HCT116 (cell line): Measurements from ENCODE around the gene OR2J1. TPM values are rescaled to one million over a fixed set of nuclear protein-coding genes. Genes with fewer than 3 reads are reported as not detected.

ENCODE experiments used
- ATAC-seq: fragments of 200-7000 bp; cut with Tn5 transposase; 2 replicates; pipeline ENCODE4 v1.9.1; 2020; ENCODE audit warnings: mild to moderate bottlenecking, moderate library complexity
- BruUV-seq: library from RNA; stranded (reverse); fragments of 400-500 nt; replicated peaks from 2 replicates; lab custom pipeline; 2021; lab: Mats Ljungman, UMichigan
- CTCF ChIA-PET: fragments of 300-600 bp; sonication (Branson Sonifier 250); formaldehyde crosslinking; loops from one replicate; lab custom pipeline; 2021; ENCODE audit warnings: antibody characterized with exemption; lab: Charles Lee
- POLR2A ChIA-PET: fragments of 300-600, 350-600 bp; sonication (Branson Sonifier 250); formaldehyde crosslinking; loops from one replicate; lab custom pipeline; 2021; ENCODE audit warnings: antibody characterized with exemption; lab: Charles Lee
- RAD21 ChIA-PET, 2 experiments: fragments of 300-600 bp; sonication (Branson Sonifier 250); formaldehyde crosslinking; loops; one replicate each; lab custom pipeline; 2023; ENCODE audit warnings: low total read pairs in 2 of 2; ENCODE audit not compliant: uncharacterized antibody in 2 of 2, unreplicated experiment in 2 of 2, low non-redundant PET in 1 of 2; lab: Charles Lee
- DNase-seq: peaks from one replicate; pipeline ENCODE4 v3.0.0-alpha.2; 2010; ENCODE audit warnings: low read depth, low spot score
- H2AFZ ChIP-seq: fragments of 200-600 bp; shearing (Covaris generic), sonication (generic); 2 replicates; pipeline ENCODE4 v1.6.1; 2017; ENCODE audit warnings: low read depth, mixed run types, mixed read lengths, antibody characterized with exemption, low read length; ENCODE audit not compliant: poor library complexity, severe bottlenecking
- H3K27ac ChIP-seq: 2 replicates; pipeline ENCODE4 v1.5.1; 2012; ENCODE audit warnings: low read depth, low read length
- H3K27me3 ChIP-seq: fragments of 200-600 bp; sonication (generic); 2 replicates; pipeline ENCODE4 v1.6.1; 2016; ENCODE audit warnings: mixed run types, low read length, mixed read lengths; ENCODE audit not compliant: insufficient read depth
- H3K36me3 ChIP-seq, 2 experiments: fragments of 200-500 bp in 1 of 2; fragments of 200-600 bp in 1 of 2; sonication (Bioruptor generic) in 1 of 2; sonication (generic) in 1 of 2; 2 replicates each; pipeline versions ENCODE4 v1.5.1 to v1.6.1; 2014 to 2016; ENCODE audit warnings: low read length in 2 of 2, inconsistent platforms in 1 of 2, mixed read lengths in 1 of 2, mixed run types in 1 of 2; ENCODE audit not compliant: insufficient read depth in 2 of 2, control insufficient read depth in 1 of 2
- H3K4me1 ChIP-seq, 2 experiments: fragments of 200-600 bp in 1 of 2; sonication (generic) in 1 of 2; 2 replicates each; pipeline versions ENCODE4 v1.5.1 to v1.6.1; 2012 to 2017; ENCODE audit warnings: low read length in 2 of 2, inconsistent platforms in 1 of 2, mild to moderate bottlenecking in 1 of 2, mixed read lengths in 1 of 2, mixed run types in 1 of 2, moderate library complexity in 1 of 2; ENCODE audit not compliant: insufficient read depth in 2 of 2, control insufficient read depth in 1 of 2
- H3K4me2 ChIP-seq: fragments of 200-600 bp; sonication (generic); 2 replicates; pipeline ENCODE4 v1.6.1; 2017; ENCODE audit warnings: mixed run types, low read length, mixed read lengths
- H3K4me3 ChIP-seq, 2 experiments: fragments of 200-600 bp in 1 of 2; sonication (generic) in 1 of 2; replicated peaks in 1 of 2; 2 replicates each; pipeline ENCODE4 v1.5.1; 2011 to 2016; ENCODE audit warnings: low read length in 2 of 2, control low read depth in 1 of 2, low read depth in 1 of 2, mild to moderate bottlenecking in 1 of 2, mixed read lengths in 1 of 2, mixed run types in 1 of 2
- H3K79me2 ChIP-seq: fragments of 200-600 bp; sonication (generic); 2 replicates; pipeline ENCODE4 v1.6.1; 2017; ENCODE audit warnings: mild to moderate bottlenecking, mixed run types, low read length, moderate library complexity, mixed read lengths; ENCODE audit not compliant: insufficient read depth
- H3K9ac ChIP-seq: fragments of 200-600 bp; sonication (generic); 2 replicates; pipeline ENCODE4 v1.6.1; 2016; ENCODE audit warnings: low read length, mixed read lengths
- H3K9me2 ChIP-seq: fragments of 200-600 bp; sonication (generic), shearing (Covaris generic); 2 replicates; pipeline ENCODE4 v1.6.1; 2017; ENCODE audit warnings: mixed run types, mild to moderate bottlenecking, moderate library complexity; ENCODE audit not compliant: insufficient read depth
- H3K9me3 ChIP-seq, 2 experiments: fragments of 200-500 bp in 1 of 2; fragments of 200-600 bp in 1 of 2; sonication (Bioruptor generic) in 1 of 2; sonication (generic) in 1 of 2; 2 replicates each; pipeline ENCODE4 v1.6.1; 2014 to 2017; ENCODE audit warnings: low read length in 2 of 2, mixed read lengths in 2 of 2, inconsistent platforms in 1 of 2, low read depth in 1 of 2, mild to moderate bottlenecking in 1 of 2, mixed run types in 1 of 2, moderate library complexity in 1 of 2; ENCODE audit not compliant: control insufficient read depth in 1 of 2, insufficient read depth in 1 of 2
- H4K20me1 ChIP-seq: fragments of 200-600 bp; sonication (generic), shearing (Covaris generic); 2 replicates; pipeline ENCODE4 v1.6.1; 2017; ENCODE audit warnings: mixed run types, mild to moderate bottlenecking, moderate library complexity; ENCODE audit not compliant: insufficient read depth
- ATF3 ChIP-seq: IDR thresholded peaks from 2 replicates; pipeline ENCODE4 v1.6.1; 2012
- CBX3 ChIP-seq: IDR thresholded peaks from 2 replicates; pipeline ENCODE4 v1.6.1; 2012; ENCODE audit warnings: low read depth
- CEBPB ChIP-seq: IDR thresholded peaks from 2 replicates; pipeline ENCODE4 v1.6.1; 2012; ENCODE audit warnings: low read depth
- EGR1 ChIP-seq: IDR thresholded peaks from 2 replicates; pipeline ENCODE4 v1.6.1; 2012; ENCODE audit warnings: low read depth
- ELF1 ChIP-seq: IDR thresholded peaks from 2 replicates; pipeline ENCODE4 v1.6.1; 2012; ENCODE audit warnings: low read depth, borderline replicate concordance
- EZH2 ChIP-seq: fragments of 200-600 bp; sonication (generic); IDR thresholded peaks from 2 replicates; pipeline ENCODE4 v1.6.1; 2017; ENCODE audit warnings: antibody characterized with exemption, mixed run types
- FOSL1 ChIP-seq: IDR thresholded peaks from 2 replicates; pipeline ENCODE4 v1.6.1; 2012; ENCODE audit warnings: low read depth
- JUND ChIP-seq: IDR thresholded peaks from 2 replicates; pipeline ENCODE4 v1.6.1; 2012
- MAX ChIP-seq: IDR thresholded peaks from 2 replicates; pipeline ENCODE4 v1.6.1; 2012
- POLR2A ChIP-seq: IDR thresholded peaks from 2 replicates; pipeline ENCODE4 v1.7.0; 2011; ENCODE audit warnings: borderline replicate concordance; ENCODE audit not compliant: insufficient read depth, insufficient read length; ENCODE audit errors: extremely low read depth
- POLR2AphosphoS5 ChIP-seq: IDR thresholded peaks from 2 replicates; pipeline ENCODE4 v1.6.1; 2011; ENCODE audit warnings: mild to moderate bottlenecking, low read depth, low read length, moderate library complexity
- RAD21 ChIP-seq: IDR thresholded peaks from 2 replicates; pipeline ENCODE4 v1.6.1; 2012; ENCODE audit warnings: low read depth, mild to moderate bottlenecking
- REST ChIP-seq: IDR thresholded peaks from 2 replicates; pipeline ENCODE4 v1.6.1; 2012; ENCODE audit warnings: low read depth
- SP1 ChIP-seq: IDR thresholded peaks from 2 replicates; pipeline ENCODE4 v1.6.1; 2012; ENCODE audit warnings: low read depth
- TCF7L2 ChIP-seq: IDR thresholded peaks from 2 replicates; pipeline ENCODE4 v1.7.0; 2011; ENCODE audit warnings: borderline replicate concordance, inconsistent platforms; ENCODE audit not compliant: insufficient read depth, insufficient read length; ENCODE audit errors: extremely low read depth
- YY1 ChIP-seq: IDR thresholded peaks from 2 replicates; pipeline ENCODE4 v1.6.1; 2011; ENCODE audit warnings: low read length, low read depth, moderate library complexity, mild to moderate bottlenecking; ENCODE audit not compliant: insufficient replicate concordance; ENCODE audit errors: extremely low read depth
- ZFX ChIP-seq: fragments of 450-650 bp; IDR thresholded peaks from 2 replicates; pipeline ENCODE4 v1.6.1; 2017
- ZNF274 ChIP-seq: fragments of 200-500 bp; sonication (Bioruptor generic); IDR thresholded peaks from 2 replicates; pipeline ENCODE4 v1.6.1; 2014; ENCODE audit warnings: mild to moderate bottlenecking, low read depth, low read length, inconsistent platforms
- intact Hi-C: fragments of 100-400 bp; cut with micrococcal nuclease; formaldehyde crosslinking; loops from 2 replicates; pipeline ENCODE4 v1.10.0; 2022
- total RNA-seq: library from RNA; stranded (reverse); gene quantifications from one replicate; pipeline ENCODE4 v1.2.1, GENCODE V29; 2021; ENCODE audit not compliant: unreplicated experiment

Gene OR2J1
- total RNA-seq, 1 experiment from 2014 or later = not detected

- POLR2A ChIA-PET = no interaction called here
- no peak overlapping the region for H3K9ac ChIP-seq
Observed at GRCh38 chr6:29092957-29093356, 6.3 kb upstream of the OR2J1 start.

More at GRCh38 chr6:29092957-29093356, 6.3 kb upstream of the OR2J1 start:
- no peaks in the 10 kb centered on the region for H3K9me2 ChIP-seq
- RAD21 ChIA-PET = no interaction called here
- no TSS peak for BruUV-seq
- H3K9me3 ChIP-seq = no peaks in the 10 kb centered on the region
- no peak for TF ChIP-seq POLR2AphosphoS5
- no peak for TF ChIP-seq EZH2
- TF ChIP-seq REST = no peak
- no peak for TF ChIP-seq FOSL1
- TF ChIP-seq MAX = no peak
- TF ChIP-seq SP1 = no peak
- TF ChIP-seq ATF3 = no peak
- no peak for TF ChIP-seq ZFX
- no peak for TF ChIP-seq POLR2A
- TF ChIP-seq RAD21 = no peak
- no peak for TF ChIP-seq CBX3
- TF ChIP-seq CEBPB = no peak
- TF ChIP-seq ZNF274 = no peak
- no peak for TF ChIP-seq YY1
- TF ChIP-seq TCF7L2 = no peak
- TF ChIP-seq EGR1 = no peak
- no peak for TF ChIP-seq JUND
- no peak for TF ChIP-seq ELF1
- intact Hi-C loops = no loop called here
- no peaks in the 10 kb centered on the region for H3K79me2 ChIP-seq
- H3K4me3 ChIP-seq = no peak overlapping the region
- no peak overlapping the region for H2AFZ ChIP-seq
- no peak for DNase-seq
- CTCF ChIA-PET = no interaction called here
- no peak overlapping the region for H3K4me2 ChIP-seq
- ATAC-seq = no peak
- no peaks in the 10 kb centered on the region for H3K27me3 ChIP-seq
- H3K4me1 ChIP-seq = no peaks in the 10 kb centered on the region
- H4K20me1 ChIP-seq = no peaks in the 10 kb centered on the region
- H3K27ac ChIP-seq = no peak overlapping the region
- H3K36me3 ChIP-seq = no peaks in the 10 kb centered on the region
